ENCODE measurements around the gene THSD4. TPM values are rescaled to one million over a fixed set of nuclear protein-coding genes. Genes with fewer than 3 reads are reported as not detected.

THSD4 gene
- total RNA-seq, 2 donors from 2014 or later: not detected

DNA sequence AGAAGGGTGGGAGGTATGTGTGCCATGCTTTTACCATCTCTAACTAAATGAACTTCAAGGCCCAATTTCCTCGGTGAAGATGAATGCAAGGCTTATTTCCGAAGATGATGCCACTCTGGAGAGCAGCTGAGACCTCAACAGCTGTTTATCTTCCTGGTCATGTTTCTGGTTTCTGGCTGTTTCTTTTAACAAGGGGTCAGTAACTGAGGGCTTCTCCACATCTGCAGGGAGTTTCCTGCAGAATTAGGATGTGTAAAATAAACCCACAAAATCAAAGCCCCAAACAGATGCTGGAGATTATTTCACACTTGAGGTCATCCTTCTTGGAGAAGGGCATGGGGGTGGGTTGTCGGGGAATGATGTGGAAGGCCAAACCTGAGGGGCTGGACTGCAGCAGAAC is 220.3 kb downstream of the THSD4 start:
- DNase-seq (ENCODE audit: low spot score) (no peak), ATAC-seq (no peak)
- H3K9me3 Mint-ChIP-seq: no peaks in the 10 kb centered on the region
- H3K36me3 Mint-ChIP-seq: no peaks in the 10 kb centered on the region
- H3K4me1 Mint-ChIP-seq (ENCODE audit: low read depth in 2 of 2): no peaks in the 10 kb centered on the region
- no peak overlapping the region for H3K27ac Mint-ChIP-seq
- H3K4me3 Mint-ChIP-seq: no peak overlapping the region
- H3K27me3 Mint-ChIP-seq: peaks cover 0 to 13% of the 10 kb centered on the region in 2 donors

DNA sequence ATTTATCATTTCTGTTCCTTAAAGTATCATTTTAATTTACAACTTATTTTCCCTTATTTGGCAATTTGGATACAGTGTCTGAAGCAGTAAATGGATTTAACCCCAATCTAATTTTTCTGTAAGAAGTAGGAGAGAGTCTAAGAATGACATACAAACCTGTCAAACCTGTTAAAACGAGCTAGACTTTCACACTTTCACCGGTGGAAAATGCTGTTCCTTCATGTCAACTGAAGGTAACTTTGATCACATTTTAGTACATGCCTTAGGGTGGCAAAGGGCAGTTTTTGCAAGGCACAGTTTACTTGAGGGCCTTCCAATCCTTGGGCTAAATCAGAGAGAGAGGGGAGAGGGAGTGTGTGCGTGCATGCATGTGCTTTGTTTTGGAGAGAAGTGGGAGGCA is 221.4 kb downstream of the THSD4 start:
- H3K4me3 Mint-ChIP-seq: no peak overlapping the region

DNA sequence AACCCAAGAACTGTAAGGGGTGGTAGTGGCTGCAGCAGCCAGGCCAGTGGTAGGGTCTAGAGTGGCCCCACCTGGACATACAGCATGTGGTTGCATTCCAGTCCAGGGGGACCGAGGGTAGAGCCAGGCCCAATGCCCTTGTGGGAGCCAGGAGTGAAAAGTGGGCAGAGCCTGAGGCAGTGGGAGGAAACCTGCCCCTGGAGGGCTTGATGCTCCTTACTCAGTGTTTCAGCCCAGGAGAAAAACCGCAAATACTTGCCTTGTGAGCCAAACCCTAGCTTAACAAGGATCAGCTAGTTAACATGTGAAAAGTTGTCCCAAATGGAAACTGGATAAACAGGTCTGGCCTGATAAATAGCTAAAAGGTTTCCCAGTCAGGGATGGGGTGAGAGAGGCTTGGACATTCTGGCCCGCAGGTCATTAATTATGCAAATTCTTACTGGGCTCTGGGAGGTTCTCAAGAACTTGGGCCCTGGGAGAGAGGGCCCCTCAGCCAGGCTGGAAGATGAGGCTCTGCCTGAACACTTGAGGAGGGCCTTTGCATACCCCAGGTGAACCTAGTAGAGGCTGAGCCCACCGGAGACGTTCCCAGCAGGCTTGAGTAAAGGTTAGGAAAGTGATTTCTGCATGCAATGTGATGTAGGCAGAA is 222.1 kb downstream of the THSD4 start:
- no peak overlapping the region for H3K4me3 Mint-ChIP-seq
- no peaks in the 10 kb centered on the region for H3K36me3 Mint-ChIP-seq
- no peaks in the 10 kb centered on the region for H3K4me1 Mint-ChIP-seq (ENCODE audit: low read depth in 2 of 2)
- peaks cover 4 to 16% of the 10 kb centered on the region in 2 donors for H3K27me3 Mint-ChIP-seq
- no peak for DNase-seq (ENCODE audit: low spot score)
- peak in 1 of 2 donors; percentile 61 for ATAC-seq
- no peak overlapping the region for H3K27ac Mint-ChIP-seq
- H3K9me3 Mint-ChIP-seq: no peaks in the 10 kb centered on the region

More for the DNA sequence above, 221.4 kb downstream of the THSD4 start:
- H3K27ac Mint-ChIP-seq: no peak overlapping the region
- no peaks in the 10 kb centered on the region for H3K36me3 Mint-ChIP-seq
- no peaks in the 10 kb centered on the region for H3K4me1 Mint-ChIP-seq (ENCODE audit: low read depth in 2 of 2)
- no peaks in the 10 kb centered on the region for H3K9me3 Mint-ChIP-seq
- no peak for ATAC-seq
- DNase-seq (ENCODE audit: low spot score): no peak
- peaks cover 2 to 12% of the 10 kb centered on the region in 2 donors for H3K27me3 Mint-ChIP-seq

DNA sequence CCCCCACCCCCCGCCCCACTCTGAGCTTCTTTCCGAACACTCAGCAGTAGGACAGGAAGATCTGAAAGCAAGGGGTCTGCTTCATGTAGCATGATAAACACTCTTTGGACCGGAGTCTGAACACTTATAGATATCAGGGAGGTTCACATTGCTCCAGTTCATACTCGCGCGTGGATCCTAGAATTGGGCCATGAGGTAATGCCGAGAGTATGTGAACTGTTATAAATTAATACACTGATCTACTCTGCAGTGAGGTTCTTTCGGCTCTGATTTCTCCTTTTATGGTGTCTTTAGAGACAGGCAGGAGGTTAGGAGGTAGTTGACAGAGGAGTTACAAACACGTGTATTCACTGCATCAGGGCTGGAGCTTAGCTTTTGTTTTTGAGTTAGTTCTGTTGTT is 223.0 kb downstream of the THSD4 start:
- Mint-ChIP-seq H3K27ac (no peak overlapping the region), H3K4me3 (no peak overlapping the region), H3K36me3 (no peaks in the 10 kb centered on the region)

DNA sequence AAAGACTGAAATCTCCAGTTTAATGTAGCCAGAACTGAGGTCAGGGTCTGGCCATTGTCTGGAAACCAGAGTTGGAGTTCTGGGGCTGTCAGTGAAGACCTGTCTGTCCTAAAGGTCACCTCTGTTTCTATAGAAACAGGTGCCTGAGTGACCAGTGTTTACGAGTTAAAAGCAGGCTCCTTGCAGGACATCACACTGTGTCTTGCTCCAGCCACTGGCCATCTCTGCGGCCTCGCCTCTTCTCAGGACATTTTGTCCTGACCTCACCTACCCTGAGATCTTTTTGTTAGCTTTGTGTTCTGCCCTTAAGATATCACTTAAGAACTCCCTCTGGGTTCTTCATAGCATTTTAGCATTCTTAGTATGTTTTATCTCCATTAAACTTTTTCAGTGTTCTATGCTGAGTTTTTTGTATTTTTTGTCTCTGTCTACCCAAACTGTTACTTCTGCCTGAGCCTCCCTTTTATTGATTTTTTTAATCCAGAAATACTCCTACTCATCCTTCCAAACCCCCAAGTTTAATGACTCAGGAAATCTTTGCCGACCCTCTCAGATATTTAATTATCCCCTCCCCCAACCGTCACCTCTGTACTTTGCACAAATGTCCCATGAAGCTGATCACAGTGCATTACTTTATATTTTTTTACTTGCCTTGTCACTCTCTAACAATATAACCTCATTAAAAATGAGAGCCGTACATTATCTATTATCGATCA is 223.7 kb downstream of the THSD4 start:
- H3K27ac Mint-ChIP-seq: no peak overlapping the region

More for the DNA sequence above, 223.0 kb downstream of the THSD4 start:
- ATAC-seq: no peak
- Mint-ChIP-seq H3K4me1 (ENCODE audit: low read depth in 2 of 2) (no peaks in the 10 kb centered on the region), H3K27me3 (peaks cover 4 to 16% of the 10 kb centered on the region in 2 donors), H3K9me3 (no peaks in the 10 kb centered on the region)
- no peak for DNase-seq (ENCODE audit: low spot score)

DNA sequence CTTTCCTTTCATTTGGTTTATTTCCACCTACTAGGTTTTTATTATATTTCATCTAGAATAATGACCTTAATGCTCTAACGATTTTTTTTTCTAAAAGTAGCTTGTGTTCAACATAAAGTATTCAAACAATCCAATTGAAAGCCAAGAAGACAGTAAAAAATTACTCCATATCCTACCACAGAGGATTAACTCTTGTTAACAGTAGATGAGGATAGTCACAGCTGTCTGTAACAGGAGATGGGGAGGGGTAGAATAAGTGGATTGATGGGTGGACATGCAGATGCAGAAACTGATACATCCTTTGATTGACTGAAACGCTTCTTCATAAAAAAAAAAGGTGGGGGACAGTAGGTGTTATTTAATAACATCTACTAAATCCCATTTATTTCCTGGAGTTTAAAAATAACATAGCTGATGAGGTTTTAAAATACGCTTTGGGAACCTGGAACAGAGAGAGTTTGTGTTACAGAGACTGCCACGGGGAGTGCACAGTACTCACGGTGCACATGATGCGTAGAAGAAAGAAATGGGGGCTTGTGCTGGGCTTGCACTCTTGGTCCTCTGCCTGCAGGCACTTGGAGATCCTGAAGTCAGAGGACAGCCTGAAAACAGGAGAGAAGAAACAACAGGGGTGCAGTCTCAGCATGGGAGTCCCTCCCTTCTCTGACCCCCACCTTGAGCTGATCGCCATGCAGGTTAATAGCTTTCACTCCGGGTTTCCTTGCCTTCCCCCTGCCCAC is 226.7 kb downstream of the THSD4 start:
- DNase-seq (ENCODE audit: low spot score) (no peak), ATAC-seq (no peak)
- no peaks in the 10 kb centered on the region for H3K36me3 Mint-ChIP-seq
- no peaks in the 10 kb centered on the region for H3K9me3 Mint-ChIP-seq
- no peak overlapping the region for H3K4me3 Mint-ChIP-seq
- H3K27ac Mint-ChIP-seq: no peak overlapping the region
- H3K4me1 Mint-ChIP-seq (ENCODE audit: low read depth in 2 of 2): no peaks in the 10 kb centered on the region
- H3K27me3 Mint-ChIP-seq: peaks cover 7 to 20% of the 10 kb centered on the region in 2 donors

More for the DNA sequence above, 223.7 kb downstream of the THSD4 start:
- ATAC-seq (no peak), DNase-seq (ENCODE audit: low spot score) (no peak)
- H3K4me3 Mint-ChIP-seq: no peak overlapping the region
- no peaks in the 10 kb centered on the region for H3K36me3 Mint-ChIP-seq
- no peaks in the 10 kb centered on the region for H3K4me1 Mint-ChIP-seq (ENCODE audit: low read depth in 2 of 2)
- peaks cover 4 to 16% of the 10 kb centered on the region in 2 donors for H3K27me3 Mint-ChIP-seq
- H3K9me3 Mint-ChIP-seq: no peaks in the 10 kb centered on the region

- Mint-ChIP-seq H3K27ac (no peak overlapping the region), H3K4me3 (no peak overlapping the region), H3K36me3 (no peaks in the 10 kb centered on the region), H3K4me1 (ENCODE audit: low read depth in 2 of 2) (no peaks in the 10 kb centered on the region), H3K9me3 (no peaks in the 10 kb centered on the region), H3K27me3 (peaks cover 10 to 24% of the 10 kb centered on the region in 2 donors)
- no peak for DNase-seq (ENCODE audit: low spot score)
- no peak for ATAC-seq
These were observed 227.4 kb downstream of the THSD4 start for GRCh38 chr15:71342658-71343057.

DNA sequence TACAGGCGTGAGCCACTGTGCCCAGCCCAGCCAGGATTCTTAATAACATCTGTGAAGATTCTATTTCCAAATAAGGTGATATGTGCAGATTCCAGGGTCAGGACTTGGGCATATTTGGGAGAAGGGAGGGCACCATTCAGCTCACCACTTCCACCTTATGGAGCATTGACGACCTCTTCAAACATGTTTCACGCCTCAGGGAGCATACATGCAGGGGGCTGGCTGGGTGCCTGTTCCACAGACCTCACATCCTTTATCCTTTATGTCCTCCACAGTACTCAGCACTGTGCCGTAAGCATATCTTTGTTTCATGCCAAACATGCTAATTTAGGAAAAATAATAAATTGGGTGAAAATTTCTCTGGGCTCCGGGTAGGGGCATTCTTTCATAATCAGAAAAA is 229.0 kb downstream of the THSD4 start:
- no peaks in the 10 kb centered on the region for H3K36me3 Mint-ChIP-seq
- DNase-seq (ENCODE audit: low spot score) (no peak), ATAC-seq (no peak)
- no peaks in the 10 kb centered on the region for H3K4me1 Mint-ChIP-seq (ENCODE audit: low read depth in 2 of 2)
- no peak overlapping the region for H3K4me3 Mint-ChIP-seq
- no peaks in the 10 kb centered on the region for H3K9me3 Mint-ChIP-seq
- peaks cover 16 to 36% of the 10 kb centered on the region in 2 donors for H3K27me3 Mint-ChIP-seq
- no peak overlapping the region for H3K27ac Mint-ChIP-seq

GRCh38 chr15:71345186-71345585 is 229.9 kb downstream of the THSD4 start:
- H3K4me1 Mint-ChIP-seq (ENCODE audit: low read depth in 2 of 2): no peaks in the 10 kb centered on the region
- H3K27me3 Mint-ChIP-seq: peaks cover 18 to 40% of the 10 kb centered on the region in 2 donors
- no peak for ATAC-seq
- no peak overlapping the region for H3K4me3 Mint-ChIP-seq
- H3K27ac Mint-ChIP-seq: no peak overlapping the region
- no peaks in the 10 kb centered on the region for H3K9me3 Mint-ChIP-seq
- H3K36me3 Mint-ChIP-seq: no peaks in the 10 kb centered on the region
- DNase-seq (ENCODE audit: low spot score): no peak

DNA sequence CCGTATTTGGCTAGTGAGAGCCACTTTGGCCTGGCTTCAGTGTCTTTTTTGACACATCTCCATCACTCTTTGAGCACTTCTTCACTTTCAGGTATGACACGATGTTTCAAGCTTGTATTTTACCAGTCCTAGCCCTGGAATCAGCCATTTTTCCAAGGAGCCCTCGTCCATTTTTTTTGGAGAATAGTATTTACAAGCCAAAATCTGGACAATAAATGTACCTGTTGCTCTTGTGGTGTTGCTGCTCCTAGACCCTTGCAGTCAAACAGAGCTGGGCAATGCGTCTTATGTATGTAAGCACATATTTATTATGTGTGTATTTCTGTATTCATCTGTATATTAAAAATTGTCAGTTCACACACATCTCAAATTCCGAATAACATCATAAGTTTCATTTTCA is 231.2 kb downstream of the THSD4 start:
- no peak overlapping the region for H3K27ac Mint-ChIP-seq
- no peaks in the 10 kb centered on the region for H3K36me3 Mint-ChIP-seq
- H3K4me3 Mint-ChIP-seq: no peak overlapping the region
- DNase-seq (ENCODE audit: low spot score): no peak
- no peaks in the 10 kb centered on the region for H3K4me1 Mint-ChIP-seq (ENCODE audit: low read depth in 2 of 2)
- no peaks in the 10 kb centered on the region for H3K9me3 Mint-ChIP-seq
- H3K27me3 Mint-ChIP-seq: peaks cover 19 to 40% of the 10 kb centered on the region in 2 donors
- no peak for ATAC-seq

DNA sequence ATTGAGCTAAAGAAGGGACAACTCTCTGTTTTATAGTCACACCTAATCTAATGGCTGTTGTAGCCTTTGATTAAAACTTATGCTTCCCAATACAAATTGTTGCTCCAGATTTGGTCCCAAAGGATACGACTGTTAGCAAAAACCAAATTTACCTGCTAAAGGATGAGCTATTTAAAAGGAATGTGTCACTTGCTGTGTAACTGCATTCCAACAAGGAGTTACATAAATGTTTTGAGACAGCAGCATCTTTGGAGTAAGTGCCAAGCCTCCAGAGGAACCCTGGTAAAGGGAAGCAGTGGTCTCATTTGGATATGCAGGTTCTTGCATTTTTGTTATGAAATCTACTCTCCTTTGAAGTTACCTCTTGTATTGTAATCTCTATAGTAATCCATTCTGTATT is 233.3 kb downstream of the THSD4 start:
- DNase-seq (ENCODE audit: low spot score) (no peak), ATAC-seq (no peak)
- peaks cover 25 to 40% of the 10 kb centered on the region in 2 donors for H3K27me3 Mint-ChIP-seq
- H3K9me3 Mint-ChIP-seq: no peaks in the 10 kb centered on the region
- no peak overlapping the region for H3K27ac Mint-ChIP-seq
- H3K36me3 Mint-ChIP-seq: no peaks in the 10 kb centered on the region
- H3K4me3 Mint-ChIP-seq: no peak overlapping the region
- H3K4me1 Mint-ChIP-seq (ENCODE audit: low read depth in 2 of 2): no peaks in the 10 kb centered on the region

GRCh38 chr15:71349336-71349735 is 234.1 kb downstream of the THSD4 start:
- peaks cover 25 to 40% of the 10 kb centered on the region in 2 donors for H3K27me3 Mint-ChIP-seq
- DNase-seq (ENCODE audit: low spot score): no peak
- no peak overlapping the region for H3K4me3 Mint-ChIP-seq
- H3K9me3 Mint-ChIP-seq: no peaks in the 10 kb centered on the region
- H3K36me3 Mint-ChIP-seq: no peaks in the 10 kb centered on the region
- no peak overlapping the region for H3K27ac Mint-ChIP-seq
- no peak for ATAC-seq
- H3K4me1 Mint-ChIP-seq (ENCODE audit: low read depth in 2 of 2): no peaks in the 10 kb centered on the region

GRCh38 chr15:71349736-71350526 is 234.7 kb downstream of the THSD4 start:
- ATAC-seq: no peak
- no peaks in the 10 kb centered on the region for H3K36me3 Mint-ChIP-seq

More at GRCh38 chr15:71349736-71350526, 234.7 kb downstream of the THSD4 start:
- no peak overlapping the region for H3K27ac Mint-ChIP-seq
- H3K9me3 Mint-ChIP-seq: no peaks in the 10 kb centered on the region
- H3K4me1 Mint-ChIP-seq (ENCODE audit: low read depth in 2 of 2): no peaks in the 10 kb centered on the region
- H3K4me3 Mint-ChIP-seq: no peak overlapping the region
- no peak for DNase-seq (ENCODE audit: low spot score)
- peaks cover 22 to 34% of the 10 kb centered on the region in 2 donors for H3K27me3 Mint-ChIP-seq

Measured in natural killer cell treated with Interleukin-12 subunit alpha and Interleukin-12 subunit beta and Interleukin-15 and Interleukin-18, amount 100 ng/mL, for 72 hours (primary cell).